GM21529 (cell line): Measurements from ENCODE around the gene ZNF24.

Experiments
- ATAC-seq: cut with Tn5 transposase; IDR thresholded peaks from one replicate; pipeline ENCODE4 v1.9.1; 2021; ENCODE audit not compliant: unreplicated experiment

The ZNF24 gene

GRCh38 chr18:35355140-35355618, 11.0 kb upstream of the ZNF24 start:
- ATAC-seq: peak; percentile 99

- ATAC-seq: no peak
Observed at GRCh38 chr18:35352778-35353177, 8.6 kb upstream of the ZNF24 start.

DNA sequence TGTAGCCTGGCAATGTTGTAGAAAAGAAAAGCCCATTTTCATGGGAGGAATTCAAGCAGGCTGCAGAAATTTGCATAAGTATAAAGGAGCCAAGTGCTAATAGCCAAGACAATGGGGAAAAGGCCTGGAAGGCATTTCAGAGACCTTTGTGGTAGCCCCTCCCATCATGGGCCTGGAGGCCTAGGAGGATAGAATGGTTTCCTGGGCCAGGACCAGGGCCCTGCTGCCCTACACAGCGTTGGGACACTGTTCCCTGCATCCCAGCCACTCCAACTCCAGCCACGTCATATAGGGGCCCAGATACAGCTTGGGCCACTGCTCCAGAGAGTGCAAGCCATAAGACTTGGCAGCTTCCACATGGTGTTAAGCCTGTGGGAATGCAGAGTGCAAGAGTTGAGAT, 8.1 kb upstream of the ZNF24 start:
- ATAC-seq: no peak

GRCh38 chr18:35348001-35348400, 3.8 kb upstream of the ZNF24 start:
- ATAC-seq: no peak

DNA sequence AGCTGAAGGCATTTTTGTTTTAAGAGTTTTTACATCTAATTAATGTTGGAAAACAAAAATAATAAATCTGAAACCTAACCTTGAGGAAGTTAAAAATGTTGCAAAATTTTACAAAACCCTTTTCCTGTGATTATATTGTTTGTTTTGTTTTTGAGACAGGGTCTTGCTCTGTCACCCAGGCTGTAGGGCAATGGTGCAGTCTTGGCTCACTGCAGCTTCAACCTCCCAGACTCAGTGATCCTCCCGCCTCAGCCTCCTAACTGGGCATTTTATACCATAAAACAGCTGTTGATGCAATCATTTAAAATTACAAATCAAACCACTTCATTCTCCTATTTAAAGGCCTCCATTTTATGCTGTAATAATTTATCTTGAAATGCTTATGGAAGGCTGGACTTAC, 1.7 kb upstream of the ZNF24 start:
- ATAC-seq: no peak

GRCh38 chr18:35345460-35345921, 1.3 kb upstream of the ZNF24 start:
- ATAC-seq: peak; percentile 23

GRCh38 chr18:35344736-35345459, 678 bp upstream of the ZNF24 start:
- ATAC-seq: no peak

GRCh38 chr18:35343488-35343935, 708 bp downstream of the ZNF24 start:
- no peak for ATAC-seq

DNA sequence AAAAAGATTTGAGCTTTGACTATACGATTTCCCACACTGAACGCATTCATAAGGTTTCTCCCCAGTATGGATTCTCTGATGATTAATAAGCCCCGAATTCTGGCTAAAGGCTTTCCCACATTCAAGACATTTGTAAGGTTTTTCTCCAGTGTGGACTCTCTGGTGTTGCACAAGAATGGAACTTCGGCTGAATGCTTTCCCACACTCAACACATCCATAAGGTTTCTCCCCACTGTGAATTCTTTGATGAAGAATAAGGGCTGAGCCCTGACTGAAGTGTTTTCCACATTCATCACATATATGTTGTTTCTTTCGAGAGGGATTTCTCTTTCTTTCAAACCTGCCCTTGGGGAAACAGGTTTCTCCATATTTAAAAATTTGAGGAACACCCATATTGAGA, 6.9 kb downstream of the ZNF24 start:
- no peak for ATAC-seq

- no peak for ATAC-seq
Observed at GRCh38 chr18:35335866-35336265, 8.4 kb downstream of the ZNF24 start.

- ATAC-seq: no peak
Observed at GRCh38 chr18:35334821-35335220, 9.4 kb downstream of the ZNF24 start.

DNA sequence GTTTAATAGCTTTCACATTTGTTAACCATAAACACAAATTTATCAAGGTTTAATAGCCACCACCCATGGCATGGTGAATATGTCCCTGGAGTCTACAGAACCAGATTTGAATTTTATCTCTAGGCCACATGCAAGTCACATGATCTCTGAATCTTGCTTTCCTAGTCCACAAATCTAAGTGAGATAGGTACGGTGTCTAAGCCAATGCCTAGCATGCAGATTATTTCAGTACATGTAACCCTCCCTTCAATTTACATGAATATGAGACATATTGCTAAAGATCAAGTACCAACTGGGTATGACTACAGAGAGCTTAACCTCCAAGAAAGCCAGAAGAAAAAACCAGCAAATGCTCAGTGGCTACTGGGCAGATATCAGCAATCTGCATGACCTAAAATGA, 10.0 kb downstream of the ZNF24 start:
- ATAC-seq: no peak

- ATAC-seq: no peak
Observed at GRCh38 chr18:35331367-35332087, 12.7 kb downstream of the ZNF24 start.

GRCh38 chr18:35328868-35329267, 15.4 kb downstream of the ZNF24 start:
- no peak for ATAC-seq

DNA sequence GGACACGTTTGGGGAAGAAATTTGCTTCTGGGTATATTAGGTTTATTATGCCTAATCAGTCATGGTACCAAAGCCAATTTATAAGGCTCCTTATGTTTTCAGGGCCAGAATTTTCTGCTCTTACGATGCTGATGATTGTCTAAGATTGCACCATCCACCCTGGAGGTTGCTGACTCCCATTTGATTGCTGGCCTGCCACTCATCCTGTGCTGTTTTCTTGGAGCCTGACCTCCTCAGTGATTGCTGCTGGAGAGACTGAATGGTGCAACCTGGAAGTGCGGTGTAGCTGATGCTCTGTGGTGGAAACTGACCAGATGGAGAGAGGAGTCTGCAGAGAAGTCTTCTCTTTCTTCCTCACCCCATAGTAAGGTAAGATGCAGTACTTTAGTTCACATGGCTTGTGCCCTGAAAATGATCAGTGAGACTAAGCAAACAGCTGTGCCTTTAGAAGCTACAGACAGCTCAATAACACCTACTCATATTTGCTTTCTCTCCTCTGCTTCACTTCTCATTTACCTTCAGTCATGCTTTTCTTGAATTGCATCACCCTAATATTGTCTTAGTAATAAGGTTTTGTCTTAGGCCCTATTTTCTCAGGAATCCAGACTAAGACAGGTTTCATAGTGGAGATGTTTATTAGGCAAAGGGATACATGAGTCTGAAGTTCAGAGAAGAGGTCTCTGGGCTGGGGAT, 17.4 kb downstream of the ZNF24 start:
- ATAC-seq: no peak

DNA sequence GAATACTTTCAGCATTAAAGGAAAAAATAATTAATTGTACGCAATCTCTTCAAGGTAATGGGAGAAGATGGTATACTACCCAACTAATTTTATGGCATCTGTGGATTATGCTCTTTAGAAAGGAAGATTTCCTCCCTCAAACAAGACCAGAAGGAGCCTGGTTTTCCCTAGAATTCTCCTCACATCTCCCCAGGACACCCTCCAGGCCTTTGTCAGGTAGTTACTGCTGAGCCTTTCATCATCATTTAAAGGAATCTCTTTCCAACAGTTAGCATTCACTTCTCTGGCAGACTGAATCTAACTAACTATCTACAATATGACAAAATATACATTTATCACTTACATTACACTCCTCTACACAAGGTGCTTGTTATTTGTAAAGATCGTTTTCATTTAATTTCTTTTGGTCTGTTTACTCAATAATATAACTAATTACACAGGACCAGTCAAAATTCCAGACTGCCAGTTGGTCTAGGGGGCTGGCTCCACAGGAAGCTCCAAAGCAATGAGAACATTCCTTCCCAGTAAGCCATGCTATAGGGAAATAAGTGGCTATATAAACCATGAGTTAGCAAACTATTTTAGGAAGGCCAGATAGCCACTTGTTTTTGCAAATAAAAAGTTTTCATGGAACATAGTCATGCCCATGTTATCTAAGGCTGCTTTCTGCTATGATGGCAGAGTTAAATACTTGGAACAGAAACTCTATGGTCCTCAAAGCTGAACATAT, 19.1 kb downstream of the ZNF24 start:
- no peak for ATAC-seq

- no peak for ATAC-seq
Observed at GRCh38 chr18:35322486-35323458, 21.4 kb downstream of the ZNF24 start.

- ATAC-seq: no peak
Observed at GRCh38 chr18:35311496-35311895, 32.7 kb downstream of the ZNF24 start.

DNA sequence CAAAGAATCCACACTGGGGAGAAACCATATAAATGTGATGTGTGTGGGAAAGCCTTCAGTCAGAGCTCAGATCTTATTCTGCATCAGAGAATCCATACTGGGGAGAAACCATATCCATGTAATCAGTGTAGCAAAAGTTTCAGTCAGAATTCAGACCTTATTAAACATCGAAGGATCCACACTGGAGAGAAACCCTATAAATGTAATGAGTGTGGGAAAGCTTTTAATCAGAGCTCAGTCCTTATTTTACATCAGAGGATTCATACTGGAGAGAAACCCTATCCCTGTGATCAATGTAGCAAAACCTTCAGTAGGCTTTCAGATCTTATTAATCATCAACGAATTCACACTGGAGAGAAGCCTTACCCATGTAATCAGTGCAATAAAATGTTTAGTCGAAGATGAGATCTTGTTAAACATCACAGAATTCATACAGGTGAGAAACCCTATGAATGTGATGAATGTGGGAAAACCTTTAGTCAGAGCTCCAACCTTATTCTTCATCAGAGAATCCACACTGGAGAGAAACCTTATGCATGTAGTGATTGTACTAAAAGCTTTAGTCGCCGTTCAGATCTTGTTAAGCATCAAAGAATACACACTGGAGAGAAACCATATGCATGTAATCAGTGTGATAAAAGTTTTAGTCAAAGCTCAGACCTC, 37.5 kb downstream of the ZNF24 start:
- no peak for ATAC-seq
